IPS-15b (cell line): ENCODE measurements around the gene GNA12.

ENCODE experiments used
- H3K27me3 ChIP-seq: one replicate; pipeline ENCODE4 v1.6.1; 2013; ENCODE audit warnings: low read length; ENCODE audit not compliant: control insufficient read depth, insufficient read depth
- H3K36me3 ChIP-seq: one replicate; pipeline ENCODE4 v1.6.1; 2013; ENCODE audit warnings: low read length; ENCODE audit not compliant: control insufficient read depth, insufficient read depth
- H3K4me1 ChIP-seq: one replicate; pipeline ENCODE4 v1.6.1; 2013; ENCODE audit warnings: mild to moderate bottlenecking, low read length; ENCODE audit not compliant: control insufficient read depth, insufficient read depth
- H3K4me3 ChIP-seq: one replicate; pipeline ENCODE4 v1.5.1; 2013; ENCODE audit warnings: low read depth, low read length
- H3K9ac ChIP-seq: one replicate; pipeline ENCODE4 v1.6.1; 2013; ENCODE audit warnings: low read depth, mild to moderate bottlenecking, low read length
- H3K9me3 ChIP-seq: one replicate; pipeline ENCODE4 v1.6.1; 2013; ENCODE audit warnings: mild to moderate bottlenecking, low read length; ENCODE audit not compliant: control insufficient read depth, insufficient read depth

The GNA12 gene

GRCh38 chr7:2845034-2845592, 1.0 kb upstream of the GNA12 start:
- Histone ChIP-seq H3K9ac (peak overlapping the region; percentile 68), H3K9me3 (no peaks in the 10 kb centered on the region), H3K27me3 (no peaks in the 10 kb centered on the region), H3K36me3 (peaks cover 11% of the 10 kb centered on the region), H3K4me3 (peak overlapping the region; percentile 53), H3K4me1 (peaks cover 6% of the 10 kb centered on the region)

DNA sequence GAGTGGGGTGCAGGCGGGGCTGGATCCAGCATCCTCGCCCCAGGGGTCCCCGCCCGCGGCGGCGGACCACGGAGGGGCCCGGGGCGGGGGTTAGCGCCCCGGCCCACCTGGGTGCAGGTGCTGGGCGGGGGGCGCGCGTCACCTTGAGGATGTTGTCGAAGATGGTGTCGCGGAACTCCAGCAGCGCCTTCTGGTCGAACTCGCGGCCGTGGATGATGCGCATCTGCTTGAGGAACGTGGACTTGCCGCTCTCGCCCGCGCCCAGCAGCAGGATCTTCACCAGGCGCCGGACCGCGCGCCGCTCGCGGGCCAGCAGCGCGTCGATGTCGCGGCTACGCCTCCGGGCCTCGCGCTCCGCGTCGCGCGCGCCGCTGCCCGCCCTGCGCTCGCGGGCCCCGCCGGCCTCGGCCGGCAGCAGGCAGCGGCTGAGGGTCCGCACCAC, 376 bp downstream of the GNA12 start:
- H3K9ac ChIP-seq: no peak overlapping the region
- peaks cover 6% of the 10 kb centered on the region for H3K4me1 ChIP-seq
- H3K27me3 ChIP-seq: no peaks in the 10 kb centered on the region
- peak overlapping the region; percentile 68 for H3K4me3 ChIP-seq
- H3K9me3 ChIP-seq: no peaks in the 10 kb centered on the region
- H3K36me3 ChIP-seq: peaks cover 11% of the 10 kb centered on the region

GRCh38 chr7:2843191-2843685, 870 bp downstream of the GNA12 start:
- Histone ChIP-seq H3K9me3 (no peaks in the 10 kb centered on the region), H3K36me3 (peaks cover 11% of the 10 kb centered on the region), H3K27me3 (no peaks in the 10 kb centered on the region), H3K4me1 (peaks cover 6% of the 10 kb centered on the region), H3K4me3 (peak overlapping the region; percentile 68), H3K9ac (no peak overlapping the region)

- peaks cover 12% of the 10 kb centered on the region for H3K4me1 ChIP-seq
- H3K4me3 ChIP-seq: no peak overlapping the region
Measured at GRCh38 chr7:2841907-2842306, 2.2 kb downstream of the GNA12 start.

GRCh38 chr7:2840458-2840857, 3.6 kb downstream of the GNA12 start:
- no peak overlapping the region for H3K9ac ChIP-seq
- H3K4me1 ChIP-seq: peaks cover 12% of the 10 kb centered on the region
- H3K36me3 ChIP-seq: peaks cover 11% of the 10 kb centered on the region
- no peaks in the 10 kb centered on the region for H3K27me3 ChIP-seq
- H3K9me3 ChIP-seq: no peaks in the 10 kb centered on the region
- H3K4me3 ChIP-seq: no peak overlapping the region

More at GRCh38 chr7:2841907-2842306, 2.2 kb downstream of the GNA12 start:
- H3K9me3 ChIP-seq: no peaks in the 10 kb centered on the region
- no peaks in the 10 kb centered on the region for H3K27me3 ChIP-seq
- no peak overlapping the region for H3K9ac ChIP-seq
- H3K36me3 ChIP-seq: peaks cover 11% of the 10 kb centered on the region

DNA sequence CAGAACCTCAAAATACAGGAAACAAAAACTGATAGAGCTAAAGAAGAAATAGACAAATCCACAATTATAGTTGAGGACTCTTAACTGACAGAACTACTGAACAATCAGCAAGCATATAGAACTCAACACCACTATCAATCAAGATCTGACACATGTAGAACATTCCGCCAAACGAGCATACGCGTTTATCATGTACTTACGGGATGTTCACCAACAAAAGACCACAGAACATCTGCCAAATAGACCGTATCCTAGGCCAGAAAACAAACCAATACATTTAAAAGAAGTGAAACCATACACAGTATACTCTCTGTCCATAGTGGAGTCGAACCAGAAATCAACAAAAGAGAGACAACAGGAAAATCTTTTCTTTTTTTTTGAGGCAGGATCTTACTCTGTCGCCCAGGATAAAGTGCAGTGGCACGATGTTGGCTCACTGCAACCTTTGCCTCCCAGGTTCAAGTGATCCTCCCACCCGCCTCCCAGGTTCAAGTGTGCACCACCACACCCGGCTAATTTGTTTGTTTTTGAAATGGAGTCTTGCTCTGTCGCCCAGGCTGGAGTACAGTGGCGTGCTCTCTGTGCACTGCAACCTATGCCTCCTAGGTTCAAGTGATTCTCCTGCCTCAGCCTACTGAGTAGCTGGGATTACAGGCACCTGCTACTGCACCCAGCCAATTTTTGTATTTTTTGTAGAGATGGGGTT, 5.1 kb downstream of the GNA12 start:
- H3K4me3 ChIP-seq: no peak overlapping the region
- H3K4me1 ChIP-seq: peaks cover 12% of the 10 kb centered on the region
- H3K9me3 ChIP-seq: no peaks in the 10 kb centered on the region
- H3K36me3 ChIP-seq: peaks cover 11% of the 10 kb centered on the region
- H3K9ac ChIP-seq: no peak overlapping the region
- no peaks in the 10 kb centered on the region for H3K27me3 ChIP-seq

GRCh38 chr7:2838451-2838850, 5.7 kb downstream of the GNA12 start:
- Histone ChIP-seq H3K9me3 (no peaks in the 10 kb centered on the region), H3K4me1 (peaks cover 12% of the 10 kb centered on the region), H3K27me3 (no peaks in the 10 kb centered on the region), H3K4me3 (no peak overlapping the region), H3K9ac (no peak overlapping the region), H3K36me3 (peaks cover 11% of the 10 kb centered on the region)

DNA sequence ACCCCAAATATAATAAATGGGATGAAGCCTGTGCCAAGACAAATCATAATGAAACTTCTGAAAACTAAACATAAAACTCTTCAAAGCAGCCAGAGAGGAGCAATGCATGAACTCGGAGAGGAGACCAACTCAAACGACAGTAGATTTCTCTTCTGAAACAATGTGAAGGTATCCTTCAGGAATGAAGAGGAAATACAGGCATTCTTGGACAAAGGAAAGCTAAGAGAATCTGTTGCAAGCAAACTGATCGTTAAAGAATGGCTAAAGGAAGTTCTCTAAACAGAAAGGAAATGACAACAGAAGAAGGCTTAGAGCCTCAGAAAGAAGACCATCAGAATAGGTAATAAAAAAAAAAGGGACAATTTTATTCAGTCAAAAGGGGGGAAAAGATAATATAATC, 6.6 kb downstream of the GNA12 start:
- no peak overlapping the region for H3K9ac ChIP-seq
- H3K4me3 ChIP-seq: no peak overlapping the region
- H3K4me1 ChIP-seq: peaks cover 10% of the 10 kb centered on the region
- no peaks in the 10 kb centered on the region for H3K9me3 ChIP-seq
- no peaks in the 10 kb centered on the region for H3K27me3 ChIP-seq
- peaks cover 11% of the 10 kb centered on the region for H3K36me3 ChIP-seq

DNA sequence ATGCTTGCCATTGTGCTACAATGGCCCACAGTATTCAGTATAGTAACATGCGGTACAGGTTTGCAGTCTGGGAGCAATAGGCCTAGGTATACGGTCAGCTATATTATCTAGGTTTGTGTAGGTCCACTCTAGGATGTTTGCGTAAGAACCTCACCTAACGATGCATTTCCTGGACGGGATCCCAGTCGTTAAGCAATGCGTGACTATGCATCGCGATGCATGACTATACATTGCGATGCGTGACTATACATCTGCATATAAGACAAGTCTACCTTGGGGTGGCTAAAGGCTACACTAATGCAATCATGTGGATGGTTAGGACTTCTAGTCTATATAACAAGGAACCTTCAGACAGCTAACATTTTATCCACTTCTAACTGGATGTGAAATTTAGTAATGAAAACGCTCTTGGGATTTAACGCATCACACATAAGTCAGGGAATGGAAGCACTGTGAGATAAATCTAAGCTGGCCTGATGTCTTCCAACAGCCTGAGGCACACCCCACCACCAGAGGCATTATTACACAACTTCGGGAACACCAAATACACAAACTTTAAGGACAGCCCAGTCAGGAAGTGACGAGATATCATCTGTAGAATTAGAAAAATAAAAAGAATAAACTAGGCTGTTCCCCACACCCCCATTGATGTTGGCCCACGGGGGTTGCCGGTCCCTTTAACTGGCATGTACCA, 9.2 kb downstream of the GNA12 start:
- Histone ChIP-seq H3K4me1 (peaks cover 6% of the 10 kb centered on the region), H3K4me3 (no peak overlapping the region), H3K9ac (no peak overlapping the region), H3K36me3 (no peaks in the 10 kb centered on the region), H3K9me3 (no peaks in the 10 kb centered on the region), H3K27me3 (no peaks in the 10 kb centered on the region)

DNA sequence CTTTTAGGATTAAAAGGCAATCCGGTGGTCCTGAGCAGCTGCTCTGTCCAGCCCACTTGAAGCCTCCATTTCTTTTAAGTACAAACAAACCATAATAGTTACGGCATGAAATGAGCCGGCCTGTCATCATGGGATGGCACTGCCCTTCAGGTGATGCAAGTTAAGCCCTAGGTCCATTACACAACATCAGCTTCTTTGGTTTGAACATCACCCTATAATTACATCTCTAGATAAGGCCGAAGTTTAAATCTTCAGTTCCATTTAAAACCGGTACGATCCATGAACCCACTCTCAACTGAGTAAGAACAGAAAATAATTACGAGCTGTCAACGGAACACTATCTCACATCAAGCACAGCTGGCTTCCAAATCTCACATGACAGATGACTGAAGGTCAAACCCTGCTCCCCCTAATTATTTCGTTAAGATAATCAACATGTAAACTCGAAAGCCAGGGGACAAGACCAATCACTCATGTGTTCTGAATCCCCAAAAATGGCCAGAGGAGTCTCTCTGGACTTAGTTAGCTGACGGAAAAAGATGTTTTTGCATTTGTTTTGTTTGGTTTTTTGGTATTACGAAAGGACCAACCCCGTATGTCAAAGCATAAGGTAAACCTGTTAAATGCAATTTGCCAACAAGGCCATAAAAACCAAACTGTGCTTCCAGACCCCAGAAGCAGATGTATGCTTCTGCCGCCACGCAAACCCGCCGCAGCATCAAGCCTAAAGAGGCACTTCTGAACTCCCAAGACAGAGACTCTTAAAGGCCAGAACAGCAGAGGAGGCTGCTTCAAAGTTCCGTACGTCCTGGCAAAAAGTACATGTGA, 10.8 kb downstream of the GNA12 start:
- no peaks in the 10 kb centered on the region for H3K36me3 ChIP-seq
- H3K4me1 ChIP-seq: peaks cover 6% of the 10 kb centered on the region
- no peaks in the 10 kb centered on the region for H3K9me3 ChIP-seq
- H3K9ac ChIP-seq: no peak overlapping the region
- H3K4me3 ChIP-seq: no peak overlapping the region
- no peaks in the 10 kb centered on the region for H3K27me3 ChIP-seq

DNA sequence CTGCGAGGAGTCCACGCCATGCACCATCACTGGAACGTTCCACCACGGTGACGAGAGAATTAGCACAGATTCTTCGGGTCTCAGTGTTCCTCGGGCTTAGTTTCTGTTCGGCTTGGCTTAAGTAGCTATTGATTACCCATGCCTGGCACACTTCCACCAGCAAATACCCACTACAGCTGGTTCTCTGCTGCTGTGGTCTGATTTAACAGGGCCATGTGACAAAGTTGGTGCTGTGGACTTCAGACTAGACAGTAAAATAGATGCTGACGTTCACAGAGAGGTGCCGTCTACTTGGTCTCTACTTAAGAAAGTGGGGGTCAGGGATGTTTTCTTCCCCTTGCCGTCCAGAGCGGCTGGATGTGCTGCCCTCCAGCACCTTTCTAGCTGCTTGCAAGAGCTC, 11.6 kb downstream of the GNA12 start:
- H3K4me1 ChIP-seq: peaks cover 2% of the 10 kb centered on the region
- no peaks in the 10 kb centered on the region for H3K27me3 ChIP-seq
- H3K36me3 ChIP-seq: no peaks in the 10 kb centered on the region
- no peak overlapping the region for H3K9ac ChIP-seq
- no peak overlapping the region for H3K4me3 ChIP-seq
- no peaks in the 10 kb centered on the region for H3K9me3 ChIP-seq
